Measurements from ENCODE around the gene IGSF21. TPM values are rescaled to one million over a fixed set of nuclear protein-coding genes. Genes with fewer than 3 reads are reported as not detected.

The IGSF21 gene
- polyA plus RNA-seq, 4 donors: 0.18 to 0.71 (median 0.49) TPM

- DNase-seq (ENCODE audit: low read depth in 4 of 4, low spot score in 2 of 4): no peak
Measured at GRCh38 chr1:18316764-18317163, 209.2 kb downstream of the IGSF21 start.

- DNase-seq (ENCODE audit: low read depth in 4 of 4, low spot score in 2 of 4): no peak
Measured at GRCh38 chr1:18319099-18319498, 211.5 kb downstream of the IGSF21 start.

- no peak for DNase-seq (ENCODE audit: low read depth in 4 of 4, low spot score in 2 of 4)
Measured at GRCh38 chr1:18320051-18320450, 212.5 kb downstream of the IGSF21 start.

DNA sequence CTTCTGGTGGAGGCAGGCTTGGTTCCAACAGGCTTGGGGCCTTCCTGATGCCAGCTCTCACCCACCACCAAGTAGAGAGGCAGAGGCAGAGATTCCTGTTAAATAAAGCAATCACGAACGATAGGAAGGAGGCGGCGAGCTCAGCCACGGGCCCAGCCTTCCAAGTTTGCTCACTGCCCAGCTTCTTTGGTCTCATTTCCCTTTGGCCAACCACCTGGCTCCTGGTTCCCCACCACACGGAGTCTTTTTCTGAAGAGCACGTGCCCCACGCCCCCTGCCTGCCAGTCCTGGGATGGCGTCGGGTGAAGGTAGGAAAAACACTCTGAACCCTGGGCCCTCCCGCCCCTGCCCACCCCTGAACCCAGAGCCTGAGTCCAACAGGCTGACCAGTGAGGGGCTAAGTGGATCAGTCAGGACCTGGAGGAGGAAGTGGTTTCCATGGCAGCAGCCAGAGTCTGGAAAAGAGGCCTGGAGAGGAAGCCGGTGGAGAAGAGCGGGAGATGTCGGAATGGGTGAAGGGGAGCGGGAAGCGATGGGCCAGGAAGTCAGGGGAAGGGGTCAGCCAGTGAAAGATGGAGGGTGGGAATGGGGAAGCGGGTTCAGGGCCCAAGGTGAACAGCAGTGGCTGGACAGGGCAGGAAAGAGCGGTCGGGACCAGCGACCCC, 214.9 kb downstream of the IGSF21 start:
- no peak for DNase-seq (ENCODE audit: low read depth in 4 of 4, low spot score in 2 of 4)

DNA sequence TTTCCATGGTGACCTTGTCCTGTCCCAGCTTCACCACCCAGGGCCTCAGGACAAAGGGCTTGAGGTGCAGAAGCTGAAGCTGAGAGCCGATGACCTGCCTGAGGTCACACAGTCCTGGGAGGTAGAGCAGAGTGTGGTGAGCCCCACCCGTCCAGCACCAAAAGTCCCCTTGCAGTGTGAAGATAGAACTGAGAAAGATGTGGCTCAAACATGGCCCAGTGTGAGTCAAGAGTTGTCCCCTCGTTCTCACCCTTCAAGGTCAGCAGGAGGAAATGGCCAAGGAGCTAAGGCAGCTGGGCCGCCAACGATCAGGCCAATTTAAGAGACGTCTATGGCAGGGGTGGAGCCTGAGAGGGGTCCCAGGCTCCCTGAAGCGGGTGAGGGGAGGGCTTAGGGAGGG, 215.7 kb downstream of the IGSF21 start:
- no peak for DNase-seq (ENCODE audit: low read depth in 4 of 4, low spot score in 2 of 4)

DNA sequence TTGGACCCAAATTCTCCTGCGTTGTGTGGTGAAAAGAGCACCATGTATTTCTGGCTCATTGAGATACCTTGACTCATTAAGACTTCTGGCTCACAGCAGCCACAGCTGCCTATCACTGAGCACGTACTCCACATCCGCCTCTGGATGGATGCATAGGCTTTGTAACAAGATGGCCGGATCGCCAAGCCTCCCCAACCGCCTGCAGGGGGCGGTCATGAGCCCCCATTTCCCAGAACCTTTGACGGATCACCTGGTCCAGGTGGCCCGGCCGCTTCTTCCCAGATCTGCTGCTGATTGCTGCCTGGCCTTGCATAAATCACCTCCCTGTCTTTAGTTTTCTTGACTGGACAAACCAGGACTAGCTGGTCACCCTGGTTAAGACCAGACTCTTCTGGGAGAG, 216.6 kb downstream of the IGSF21 start:
- DNase-seq (ENCODE audit: low read depth in 4 of 4, low spot score in 2 of 4): no peak

DNA sequence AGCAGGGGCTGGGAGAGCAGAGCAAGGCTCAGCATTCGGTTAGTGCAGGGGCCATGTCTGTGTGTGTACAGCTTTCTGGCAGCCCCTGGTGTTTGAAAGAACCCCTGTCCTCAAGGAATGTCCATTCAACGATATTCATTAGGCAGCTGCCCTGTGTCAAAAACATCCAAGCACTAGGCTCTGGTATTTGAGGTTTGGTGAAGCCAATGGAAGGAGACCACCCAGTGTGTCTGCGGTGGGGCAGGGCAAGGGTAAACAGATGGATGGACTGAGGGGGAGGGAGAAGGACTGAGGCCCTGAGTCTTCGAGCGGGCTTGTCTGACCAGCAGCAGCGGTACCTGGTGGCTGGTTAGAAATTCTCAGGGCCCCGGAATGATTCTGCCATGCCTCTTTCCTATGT, 217.5 kb downstream of the IGSF21 start:
- no peak for DNase-seq (ENCODE audit: low read depth in 4 of 4, low spot score in 2 of 4)

GRCh38 chr1:18326211-18326897, 218.8 kb downstream of the IGSF21 start:
- no peak for DNase-seq (ENCODE audit: low read depth in 4 of 4, low spot score in 2 of 4)

- DNase-seq (ENCODE audit: low read depth in 4 of 4, low spot score in 2 of 4): no peak
Measured at GRCh38 chr1:18327650-18328049, 220.1 kb downstream of the IGSF21 start.

- no peak for DNase-seq (ENCODE audit: low read depth in 4 of 4, low spot score in 2 of 4)
Measured at GRCh38 chr1:18328803-18329202, 221.2 kb downstream of the IGSF21 start.

DNA sequence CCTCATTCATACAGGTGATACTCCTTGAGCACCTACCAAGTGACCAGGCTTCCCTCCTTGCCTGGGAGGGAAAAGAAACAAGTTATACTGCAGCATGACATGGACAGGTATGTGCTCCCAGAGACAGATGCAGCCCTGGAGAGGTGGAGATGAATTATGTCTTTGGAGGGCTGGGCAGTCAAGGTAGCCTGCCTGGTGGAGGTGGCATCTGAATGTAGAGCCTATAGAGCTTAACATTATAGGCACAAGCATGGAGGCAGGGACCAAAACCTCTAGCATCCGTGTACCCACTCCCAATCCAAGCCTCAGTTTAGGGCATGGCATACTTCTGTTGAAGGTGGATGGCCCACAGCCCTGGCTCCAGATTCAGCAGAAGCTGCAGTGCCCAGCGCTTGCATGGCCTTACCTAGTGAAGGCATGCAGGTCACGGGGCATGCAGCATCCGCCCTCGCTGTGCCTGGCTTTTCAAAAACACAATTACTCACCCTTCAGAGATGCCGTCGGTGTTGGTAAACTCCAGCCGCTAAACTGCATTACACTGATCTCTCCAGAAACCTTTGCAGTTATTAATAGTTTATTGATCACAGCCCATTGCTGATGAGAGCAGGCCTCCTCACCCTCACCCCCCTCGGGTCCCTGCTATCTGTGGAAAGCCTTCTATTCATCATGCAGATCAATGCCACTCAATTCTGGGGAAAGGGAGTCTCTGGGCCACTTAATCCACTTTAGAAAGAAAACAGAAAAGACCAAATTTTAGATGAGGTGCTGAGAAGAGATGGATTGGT, 222.1 kb downstream of the IGSF21 start:
- no peak for DNase-seq (ENCODE audit: low read depth in 4 of 4, low spot score in 2 of 4)

GRCh38 chr1:18332576-18332975, 225.0 kb downstream of the IGSF21 start:
- no peak for DNase-seq (ENCODE audit: low read depth in 4 of 4, low spot score in 2 of 4)

- DNase-seq (ENCODE audit: low read depth in 4 of 4, low spot score in 2 of 4): no peak
Measured at GRCh38 chr1:18333220-18333619, 225.6 kb downstream of the IGSF21 start.

DNA sequence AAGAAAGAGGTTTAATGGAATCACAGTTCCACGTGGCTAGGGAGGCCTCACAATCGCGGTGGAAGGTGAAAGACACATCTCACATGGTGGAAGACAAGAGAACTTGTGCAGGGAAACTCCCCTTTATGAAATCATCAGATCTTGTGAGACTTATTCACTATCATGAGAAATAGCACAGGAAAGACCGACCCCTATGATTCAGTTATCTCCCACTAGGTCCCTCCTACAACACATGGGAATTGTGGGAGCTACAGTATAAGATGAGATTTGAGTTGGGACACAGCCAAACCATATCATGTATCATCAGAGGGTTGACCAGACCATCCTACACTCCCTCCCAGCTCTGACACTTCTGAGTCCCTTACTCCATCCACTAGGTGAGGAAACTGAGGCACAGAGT, 229.2 kb downstream of the IGSF21 start:
- no peak for DNase-seq (ENCODE audit: low read depth in 4 of 4, low spot score in 2 of 4)

- DNase-seq (ENCODE audit: low read depth in 4 of 4, low spot score in 2 of 4): no peak
Measured at GRCh38 chr1:18337757-18338156, 230.2 kb downstream of the IGSF21 start.

- DNase-seq (ENCODE audit: low read depth in 4 of 4, low spot score in 2 of 4): no peak
Measured at GRCh38 chr1:18339161-18339560, 231.6 kb downstream of the IGSF21 start.

DNA sequence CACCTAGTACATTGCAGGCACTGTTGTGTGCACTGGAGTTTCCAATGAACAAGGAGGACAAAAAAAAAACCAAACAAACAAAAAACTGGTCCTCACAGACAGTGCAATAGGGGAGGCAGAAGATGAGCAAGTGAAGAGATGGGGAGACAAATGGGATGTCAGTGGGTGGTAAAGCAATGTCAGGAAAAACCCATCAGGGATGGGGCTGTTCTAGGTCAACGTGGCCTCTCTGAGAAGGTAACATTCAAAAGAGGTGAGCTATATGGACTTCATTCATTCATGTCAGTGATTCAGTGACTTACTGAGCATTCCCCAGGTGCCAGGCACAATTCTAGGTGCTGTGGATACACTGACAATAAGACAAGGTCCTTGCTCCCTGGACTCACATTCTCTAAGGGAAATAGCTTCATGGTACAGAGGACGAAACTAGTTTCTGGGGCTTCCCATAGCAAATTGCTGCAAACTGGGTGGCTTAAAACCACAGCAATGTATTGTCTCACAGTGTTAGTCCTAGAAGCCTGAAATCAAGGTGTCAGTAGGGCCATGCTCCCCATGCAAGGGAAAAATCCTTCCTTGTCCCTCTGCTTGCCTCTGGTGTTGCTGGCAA, 232.7 kb downstream of the IGSF21 start:
- DNase-seq (ENCODE audit: low read depth in 4 of 4, low spot score in 2 of 4): no peak

- DNase-seq (ENCODE audit: low read depth in 4 of 4, low spot score in 2 of 4): no peak
Measured at GRCh38 chr1:18340787-18341186, 233.2 kb downstream of the IGSF21 start.

- no peak for DNase-seq (ENCODE audit: low read depth in 4 of 4, low spot score in 2 of 4)
Measured at GRCh38 chr1:18341291-18342069, 233.9 kb downstream of the IGSF21 start.

DNA sequence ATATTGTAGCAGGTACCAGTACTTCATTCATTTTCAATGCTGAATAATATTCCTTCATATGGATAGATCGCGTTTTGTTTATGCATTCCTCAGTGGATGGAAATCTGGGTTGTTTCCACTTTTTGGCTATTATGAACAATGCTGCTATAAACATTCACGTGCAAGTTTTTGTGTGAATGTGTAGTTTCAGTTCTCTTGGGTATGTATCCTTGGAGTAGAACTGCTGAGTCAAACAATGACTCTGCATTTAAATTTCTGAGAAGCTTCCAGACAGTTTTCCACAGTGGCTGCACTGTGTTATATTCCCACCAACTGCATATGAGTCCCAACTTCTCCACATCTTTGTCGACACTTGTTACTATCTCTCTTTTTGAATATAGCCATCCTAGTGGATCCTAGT, 235.1 kb downstream of the IGSF21 start:
- DNase-seq (ENCODE audit: low read depth in 4 of 4, low spot score in 2 of 4): no peak

DNA sequence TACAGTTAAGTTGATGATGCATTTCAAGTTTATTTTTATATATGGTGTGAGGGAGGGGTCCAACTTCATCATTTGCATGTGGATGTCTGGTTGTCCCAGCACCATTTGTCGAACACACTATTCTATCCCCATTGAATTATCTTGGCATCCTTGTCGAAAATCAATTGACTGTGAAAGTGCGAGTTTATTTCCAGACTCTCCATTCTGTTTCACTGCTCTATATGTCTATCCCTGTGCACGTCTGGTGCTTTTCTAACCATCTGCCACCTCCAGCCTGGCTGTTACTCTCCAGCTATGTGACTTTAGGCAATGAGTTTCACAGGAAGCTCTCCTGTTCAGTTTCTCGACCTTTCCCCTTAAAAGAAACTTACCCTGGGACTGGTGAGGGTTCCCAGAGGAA, 236.0 kb downstream of the IGSF21 start:
- no peak for DNase-seq (ENCODE audit: low read depth in 4 of 4, low spot score in 2 of 4)
